ENCODE data around the gene UCN.

- TF ChIP-seq, protein P1, sequence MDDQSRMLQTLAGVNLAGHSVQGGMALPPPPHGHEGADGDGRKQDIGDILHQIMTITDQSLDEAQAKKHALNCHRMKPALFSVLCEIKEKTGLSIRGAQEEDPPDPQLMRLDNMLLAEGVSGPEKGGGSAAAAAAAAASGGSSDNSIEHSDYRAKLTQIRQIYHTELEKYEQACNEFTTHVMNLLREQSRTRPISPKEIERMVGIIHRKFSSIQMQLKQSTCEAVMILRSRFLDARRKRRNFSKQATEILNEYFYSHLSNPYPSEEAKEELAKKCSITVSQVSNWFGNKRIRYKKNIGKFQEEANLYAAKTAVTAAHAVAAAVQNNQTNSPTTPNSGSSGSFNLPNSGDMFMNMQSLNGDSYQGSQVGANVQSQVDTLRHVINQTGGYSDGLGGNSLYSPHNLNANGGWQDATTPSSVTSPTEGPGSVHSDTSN (CRISPR knock-in tag; IDR thresholded peaks at IDR 0.05), result 0 out of 2 replicates have a peak, but pooled peaks have one; percentile 18
- peak; percentile 86 for TF ChIP-seq CTCF (tag by site-specific recombination; IDR thresholded peaks at IDR 0.05)
- no peak for TF ChIP-seq ZFP3 (tag by site-specific recombination; IDR thresholded peaks at IDR 0.05; ENCODE audit: low read depth)
- TF ChIP-seq ZNF473 (tag by site-specific recombination; IDR thresholded peaks at IDR 0.05), result no peak
- TF ChIP-seq PATZ1 (tag by site-specific recombination; IDR thresholded peaks at IDR 0.05), result peak; percentile 80
These were observed 45.6 kb downstream of the UCN start, which contains the start of gene SLC30A3 for GRCh38 chr2:27262379-27263286.

Data from HEK293 (cell line).